Effector memory CD4-positive, alpha-beta T cell (primary cell): ENCODE results near the gene FAM185A.
"Not testable (repeated sequence)": the region's sequence is repeated elsewhere in the genome, so short reads cannot be mapped to it uniquely, and the experiment has no call there.

ENCODE experiments used
- DNase-seq, 3 donors: peaks; one replicate each; pipeline ENCODE4 v3.0.0-alpha.2; 2020
- H3K27ac ChIP-seq: 2 replicates; pipeline ENCODE4 v1.7.0; 2013; ENCODE audit warnings: mild to moderate bottlenecking, low read length, moderate library complexity; ENCODE audit not compliant: insufficient read depth, poor library complexity, severe bottlenecking
- H3K27me3 ChIP-seq: replicated peaks from 2 replicates; pipeline ENCODE4 v1.7.0; 2013; ENCODE audit warnings: mild to moderate bottlenecking, low read length; ENCODE audit not compliant: insufficient read depth, control insufficient read depth, poor library complexity, severe bottlenecking
- H3K36me3 ChIP-seq: 2 replicates; pipeline ENCODE4 v1.7.0; 2013; ENCODE audit warnings: mild to moderate bottlenecking, low read length, moderate library complexity; ENCODE audit not compliant: control insufficient read depth, insufficient read depth
- H3K4me1 ChIP-seq: 2 replicates; pipeline ENCODE4 v1.7.0; 2013; ENCODE audit warnings: low read length, mild to moderate bottlenecking; ENCODE audit not compliant: control insufficient read depth, insufficient read depth, poor library complexity, severe bottlenecking
- H3K4me3 ChIP-seq: 2 replicates; pipeline ENCODE4 v1.7.0; 2013; ENCODE audit warnings: low read length, low read depth, mild to moderate bottlenecking; ENCODE audit not compliant: insufficient read depth, poor library complexity, severe bottlenecking
- H3K9me3 ChIP-seq: 2 replicates; pipeline ENCODE4 v1.7.0; 2013; ENCODE audit warnings: mild to moderate bottlenecking, low read length, moderate library complexity; ENCODE audit not compliant: control insufficient read depth

The FAM185A gene

DNA sequence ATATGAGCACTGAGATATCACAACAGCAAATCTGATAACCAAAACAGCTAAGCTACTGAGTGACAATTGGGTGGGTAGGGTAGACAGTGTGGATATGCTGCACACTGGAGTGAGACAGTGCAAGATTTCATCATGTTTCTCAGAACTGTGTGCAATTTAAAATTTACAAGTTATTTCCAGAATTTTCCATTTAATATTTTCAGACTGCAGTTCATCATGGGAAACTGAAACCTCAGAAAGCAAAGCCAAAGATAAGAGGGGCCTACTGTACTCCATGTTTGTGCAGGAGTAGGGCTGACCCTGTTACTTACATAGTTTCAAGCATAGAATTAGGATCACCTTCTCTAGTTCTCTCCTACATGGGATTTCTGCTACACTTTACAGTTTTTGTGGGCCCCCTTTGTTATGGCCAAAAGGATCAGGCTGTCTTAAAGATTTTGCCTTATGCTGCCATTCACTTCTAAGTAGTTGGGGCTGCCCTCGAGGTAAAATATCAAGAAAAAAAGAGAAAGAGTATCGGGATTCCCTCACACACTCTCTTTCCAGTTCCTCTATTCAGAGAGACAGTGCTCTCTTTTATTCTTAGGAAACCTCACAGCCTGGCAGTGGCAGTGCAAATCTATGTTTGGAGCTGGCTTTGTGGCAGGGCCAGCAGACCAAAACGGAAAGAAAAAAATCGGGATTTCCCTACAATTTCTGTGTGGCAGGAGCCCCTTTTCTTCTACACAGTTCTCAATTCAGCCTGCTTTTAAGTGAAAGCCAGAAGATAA, 6.6 kb upstream of the FAM185A start:
- H3K9me3 ChIP-seq, DNase-seq, H3K27ac ChIP-seq: not testable (repeated sequence)

DNA sequence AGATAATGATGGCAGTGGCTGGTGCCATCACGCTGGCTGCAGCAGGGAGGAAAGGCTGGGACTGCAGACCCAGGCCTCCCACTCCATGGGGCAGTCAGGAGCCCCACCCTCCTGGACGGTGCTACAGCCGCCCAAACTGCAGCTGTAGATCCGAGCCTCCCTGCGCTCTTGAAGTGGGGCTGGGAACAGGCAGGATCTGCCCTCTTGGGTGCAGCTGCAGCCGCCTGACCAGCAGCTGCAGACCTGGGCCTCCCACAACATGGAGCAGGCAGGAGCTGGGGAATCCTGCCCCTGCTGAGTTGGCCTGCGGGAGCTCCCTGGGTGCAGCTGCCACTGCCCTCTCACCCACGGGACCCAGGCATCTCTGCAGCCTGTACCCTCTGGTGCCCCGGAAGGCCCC, 4.9 kb upstream of the FAM185A start:
- not testable (repeated sequence) for H3K9me3 ChIP-seq, H3K27ac ChIP-seq, H3K4me1 ChIP-seq, H3K4me3 ChIP-seq, H3K27me3 ChIP-seq, H3K36me3 ChIP-seq, DNase-seq

More for the DNA sequence above, 6.6 kb upstream of the FAM185A start:
- not testable (repeated sequence) for H3K4me1 ChIP-seq, H3K27me3 ChIP-seq, H3K4me3 ChIP-seq, H3K36me3 ChIP-seq

- H3K4me1 ChIP-seq, H3K27ac ChIP-seq, H3K9me3 ChIP-seq, DNase-seq, H3K4me3 ChIP-seq, H3K27me3 ChIP-seq, H3K36me3 ChIP-seq: not testable (repeated sequence)
Measured at GRCh38 chr7:102745494-102746288, 3.1 kb upstream of the FAM185A start.

DNA sequence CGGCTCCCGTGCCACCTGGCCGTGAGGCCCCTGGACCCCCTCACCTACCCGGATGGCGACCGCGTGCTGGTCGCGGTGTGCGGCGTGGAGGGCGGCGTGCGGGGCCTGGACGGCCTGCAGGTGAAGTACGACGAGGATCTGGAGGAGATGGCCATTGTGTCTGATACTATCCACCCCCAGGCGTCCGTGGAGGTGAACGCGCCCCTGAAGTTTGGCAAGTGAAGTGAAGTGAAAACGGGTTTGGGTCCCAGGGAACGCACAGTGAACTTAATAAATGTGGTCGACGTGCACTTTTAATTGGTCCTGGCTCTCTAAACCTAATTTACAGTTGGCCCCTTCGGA, 617 bp downstream of the FAM185A start:
- H3K4me3 ChIP-seq, result peak overlapping the region; percentile 68
- not testable (repeated sequence) for H3K27ac ChIP-seq, H3K27me3 ChIP-seq, DNase-seq, H3K36me3 ChIP-seq, H3K4me1 ChIP-seq, H3K9me3 ChIP-seq

- not testable (repeated sequence) for H3K36me3 ChIP-seq, H3K27me3 ChIP-seq, H3K9me3 ChIP-seq, DNase-seq, H3K4me1 ChIP-seq, H3K4me3 ChIP-seq, H3K27ac ChIP-seq
Measured at GRCh38 chr7:102758227-102758626, 9.4 kb downstream of the FAM185A start.

- not testable (repeated sequence) for H3K27me3 ChIP-seq, DNase-seq, H3K4me3 ChIP-seq, H3K9me3 ChIP-seq, H3K36me3 ChIP-seq, H3K4me1 ChIP-seq, H3K27ac ChIP-seq
Measured at GRCh38 chr7:102759934-102760333, 11.1 kb downstream of the FAM185A start.

DNA sequence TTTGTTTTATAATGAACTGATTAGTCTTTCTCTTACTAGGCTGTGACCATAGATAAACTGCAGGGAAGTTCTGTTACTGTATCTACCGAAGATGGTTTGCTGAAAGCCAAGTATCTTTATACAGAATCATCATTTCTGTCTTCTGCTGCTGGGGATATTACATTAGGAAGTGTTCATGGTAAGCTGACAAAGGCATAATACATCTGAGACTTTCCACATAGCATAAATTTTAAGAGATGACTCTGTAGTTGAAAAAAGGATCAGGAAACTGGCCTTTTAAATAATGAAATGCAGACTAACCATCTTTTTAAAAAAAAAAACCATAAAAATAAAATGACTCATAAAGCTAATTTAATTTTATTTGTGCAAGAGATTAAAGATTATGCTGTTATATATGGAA, 12.4 kb downstream of the FAM185A start:
- not testable (repeated sequence) for H3K4me1 ChIP-seq, H3K36me3 ChIP-seq, H3K9me3 ChIP-seq, H3K27ac ChIP-seq, DNase-seq, H3K27me3 ChIP-seq, H3K4me3 ChIP-seq

DNA sequence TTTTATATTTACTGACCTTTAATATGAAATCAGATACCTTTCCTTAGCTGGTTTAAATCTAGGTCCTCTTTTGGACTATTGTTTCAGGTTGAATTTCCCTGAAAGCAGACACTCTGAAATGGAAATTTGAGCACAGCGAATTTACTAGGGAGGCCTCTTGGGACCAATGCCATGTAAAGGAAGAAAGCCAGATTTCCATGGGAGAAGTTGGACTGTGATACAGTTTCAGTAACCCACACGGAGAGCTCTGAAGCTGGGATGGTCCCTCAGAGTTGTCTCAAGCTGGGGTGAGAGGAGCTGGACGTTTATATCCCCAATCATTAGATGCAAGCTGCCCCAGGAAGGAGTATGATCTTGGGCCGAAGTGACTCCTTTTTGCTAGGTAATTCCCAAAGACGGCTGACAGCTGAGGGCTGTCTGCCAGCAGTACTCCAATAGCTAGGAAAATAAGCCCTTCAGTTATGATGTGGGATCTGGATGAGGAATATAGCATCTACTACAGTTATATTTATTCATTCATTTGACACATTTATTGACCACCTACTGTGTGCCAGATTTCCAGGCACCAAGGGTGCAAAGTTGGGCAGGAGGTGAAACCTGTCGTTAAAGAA, 14.6 kb downstream of the FAM185A start:
- not testable (repeated sequence) for DNase-seq, H3K4me3 ChIP-seq, H3K9me3 ChIP-seq

DNA sequence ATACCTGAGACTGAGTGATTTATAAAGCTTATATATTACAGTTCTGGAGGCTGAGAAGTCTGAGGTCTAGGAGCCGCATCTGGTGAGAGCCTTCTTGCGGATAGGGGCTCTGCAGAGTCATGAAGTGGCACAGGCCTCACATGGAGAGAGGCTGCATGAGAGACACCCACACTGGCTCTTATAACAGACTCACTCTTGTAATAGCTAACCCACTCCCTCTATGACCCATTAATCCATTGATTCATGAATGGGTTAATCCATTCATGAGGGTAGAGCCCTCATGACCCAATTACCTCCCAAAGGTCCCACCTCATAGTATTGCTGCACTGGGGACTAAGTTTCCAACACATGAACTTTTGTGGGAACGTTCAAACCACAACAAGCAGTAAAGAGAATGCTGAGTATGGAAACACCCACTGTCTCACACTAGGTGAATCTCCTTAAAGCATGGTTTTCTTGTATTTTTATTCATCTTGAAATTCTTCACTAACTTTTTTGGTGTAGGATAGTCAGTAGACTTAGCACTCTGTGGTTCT, 20.9 kb downstream of the FAM185A start:
- not testable (repeated sequence) for H3K36me3 ChIP-seq, H3K4me1 ChIP-seq, DNase-seq, H3K27ac ChIP-seq, H3K27me3 ChIP-seq, H3K9me3 ChIP-seq, H3K4me3 ChIP-seq

More for the DNA sequence above, 14.6 kb downstream of the FAM185A start:
- not testable (repeated sequence) for H3K27ac ChIP-seq, H3K4me1 ChIP-seq, H3K27me3 ChIP-seq, H3K36me3 ChIP-seq

DNA sequence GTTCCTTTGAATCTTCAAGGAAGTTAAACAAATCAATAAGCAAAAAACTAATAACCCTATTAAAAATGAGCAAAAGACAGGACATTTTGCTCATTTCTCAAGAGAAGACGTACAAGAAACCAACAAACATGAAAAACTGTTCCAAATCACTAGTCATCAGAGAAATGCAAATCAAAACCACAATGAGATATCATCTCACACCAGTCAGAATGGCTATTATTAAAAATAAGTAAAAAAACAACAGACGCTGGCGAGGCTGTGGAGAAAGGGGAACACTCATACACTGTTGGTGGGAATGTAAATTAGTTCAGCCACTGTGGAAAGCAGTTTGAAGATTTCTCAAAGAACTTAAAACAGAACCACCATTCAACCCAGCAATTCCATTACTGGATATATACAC, 21.7 kb downstream of the FAM185A start:
- H3K27me3 ChIP-seq, H3K36me3 ChIP-seq, H3K27ac ChIP-seq, H3K4me1 ChIP-seq, H3K9me3 ChIP-seq, DNase-seq, H3K4me3 ChIP-seq: not testable (repeated sequence)
